ENCODE data around the gene IQCF6.

DNA sequence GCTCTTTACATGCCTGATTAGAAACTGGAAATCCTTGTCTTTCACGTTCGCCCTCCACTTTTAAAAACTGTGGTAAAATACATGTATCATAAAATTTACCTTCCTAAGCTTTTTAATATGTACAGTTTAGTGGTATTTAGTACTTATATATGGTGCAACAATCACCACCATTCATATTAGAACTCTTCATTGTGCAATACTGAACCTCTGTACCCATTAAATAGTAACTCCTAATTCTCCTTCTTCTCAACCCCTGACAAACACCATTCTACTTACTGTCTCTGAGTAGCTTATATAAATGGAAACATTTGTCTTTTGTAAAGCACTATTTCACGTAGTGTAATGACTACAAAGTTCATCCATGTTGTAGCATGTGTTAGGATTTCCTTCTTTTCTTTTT is 44.0 kb downstream of the IQCF6 start:
- TF ChIP-seq POLR2AphosphoS5 (IDR thresholded peaks at IDR 0.05; ENCODE audit: low read depth) = no peak
- TF ChIP-seq, protein P1, sequence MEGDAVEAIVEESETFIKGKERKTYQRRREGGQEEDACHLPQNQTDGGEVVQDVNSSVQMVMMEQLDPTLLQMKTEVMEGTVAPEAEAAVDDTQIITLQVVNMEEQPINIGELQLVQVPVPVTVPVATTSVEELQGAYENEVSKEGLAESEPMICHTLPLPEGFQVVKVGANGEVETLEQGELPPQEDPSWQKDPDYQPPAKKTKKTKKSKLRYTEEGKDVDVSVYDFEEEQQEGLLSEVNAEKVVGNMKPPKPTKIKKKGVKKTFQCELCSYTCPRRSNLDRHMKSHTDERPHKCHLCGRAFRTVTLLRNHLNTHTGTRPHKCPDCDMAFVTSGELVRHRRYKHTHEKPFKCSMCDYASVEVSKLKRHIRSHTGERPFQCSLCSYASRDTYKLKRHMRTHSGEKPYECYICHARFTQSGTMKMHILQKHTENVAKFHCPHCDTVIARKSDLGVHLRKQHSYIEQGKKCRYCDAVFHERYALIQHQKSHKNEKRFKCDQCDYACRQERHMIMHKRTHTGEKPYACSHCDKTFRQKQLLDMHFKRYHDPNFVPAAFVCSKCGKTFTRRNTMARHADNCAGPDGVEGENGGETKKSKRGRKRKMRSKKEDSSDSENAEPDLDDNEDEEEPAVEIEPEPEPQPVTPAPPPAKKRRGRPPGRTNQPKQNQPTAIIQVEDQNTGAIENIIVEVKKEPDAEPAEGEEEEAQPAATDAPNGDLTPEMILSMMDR (IDR thresholded peaks at IDR 0.05; ENCODE audit: insufficient read depth, low read length) = no peak
- no peak for TF ChIP-seq REST (IDR thresholded peaks at IDR 0.05; ENCODE audit: insufficient replicate concordance, low read depth)
- no peak for TF ChIP-seq GABPA (IDR thresholded peaks at IDR 0.05; ENCODE audit: low read depth)
- no peak for TF ChIP-seq SPI1 (IDR thresholded peaks at IDR 0.05; ENCODE audit: borderline replicate concordance, low read depth)

All from HL-60 (cell line).